Activated naive CD4-positive, alpha-beta T cell treated with anti-CD3 and anti-CD28 coated beads, Interleukin-2, amount 50 U/mL, for 24 hours (primary cell): Measurements from ENCODE around the gene RUNDC3A.
"Not testable (repeated sequence)": the region's sequence is repeated elsewhere in the genome, so short reads cannot be mapped to it uniquely, and the experiment has no call there.

ENCODE experiments used
- H3K27ac Mint-ChIP-seq: one replicate; pipeline ENCODE4 v1.8.0; 2021; ENCODE audit warnings: mild to moderate bottlenecking, mixed read lengths
- H3K27me3 Mint-ChIP-seq: one replicate; pipeline ENCODE4 v1.8.0; 2021; ENCODE audit warnings: mixed read lengths
- H3K36me3 Mint-ChIP-seq: one replicate; pipeline ENCODE4 v1.8.0; 2021; ENCODE audit warnings: mixed read lengths
- H3K4me1 Mint-ChIP-seq: one replicate; pipeline ENCODE4 v1.8.0; 2021; ENCODE audit warnings: mixed read lengths
- H3K4me3 Mint-ChIP-seq: one replicate; pipeline ENCODE4 v1.8.0; 2021; ENCODE audit warnings: mild to moderate bottlenecking, mixed read lengths
- H3K9me3 Mint-ChIP-seq: one replicate; pipeline ENCODE4 v1.8.0; 2021; ENCODE audit warnings: mixed read lengths

The RUNDC3A gene

GRCh38 chr17:44343510-44344209 is 35.3 kb downstream of the RUNDC3A start:
- Mint-ChIP-seq H3K36me3 (no peaks in the 10 kb centered on the region), H3K4me1 (peaks cover 16% of the 10 kb centered on the region), H3K27me3 (no peaks in the 10 kb centered on the region), H3K9me3 (no peaks in the 10 kb centered on the region), H3K27ac (no peak overlapping the region), H3K4me3 (no peak overlapping the region)

DNA sequence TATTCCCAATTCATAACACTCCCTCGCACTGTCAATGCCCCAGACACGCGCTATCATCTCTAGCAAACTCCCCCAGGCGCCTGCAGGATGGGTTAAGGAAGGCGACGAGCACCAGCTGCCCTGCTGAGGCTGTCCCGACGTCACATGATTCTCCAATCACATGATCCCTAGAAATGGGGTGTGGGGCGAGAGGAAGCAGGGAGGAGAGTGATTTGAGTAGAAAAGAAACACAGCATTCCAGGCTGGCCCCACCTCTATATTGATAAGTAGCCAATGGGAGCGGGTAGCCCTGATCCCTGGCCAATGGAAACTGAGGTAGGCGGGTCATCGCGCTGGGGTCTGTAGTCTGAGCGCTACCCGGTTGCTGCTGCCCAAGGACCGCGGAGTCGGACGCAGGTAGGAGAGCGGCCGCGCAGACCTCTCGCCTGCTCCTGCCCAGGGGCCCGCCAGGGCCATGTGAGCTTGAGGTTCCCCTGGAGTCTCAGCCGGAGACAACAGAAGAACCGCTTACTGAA is 36.6 kb downstream of the RUNDC3A start, which contains the start of gene GRN:
GRN (plus strand) TSS at position 364 of the 515 bp plus-strand sequence. CDS start 3,863 bp downstream, outside the sequence.
- Mint-ChIP-seq H3K27ac (peak within 1 kb of the TSS; percentile 26), H3K9me3 (no peaks in the 10 kb centered on the region), H3K36me3 (no peaks in the 10 kb centered on the region), H3K4me1 (peaks cover 16% of the 10 kb centered on the region), H3K4me3 (peak within 1 kb of the TSS; percentile 95), H3K27me3 (no peaks in the 10 kb centered on the region)

DNA sequence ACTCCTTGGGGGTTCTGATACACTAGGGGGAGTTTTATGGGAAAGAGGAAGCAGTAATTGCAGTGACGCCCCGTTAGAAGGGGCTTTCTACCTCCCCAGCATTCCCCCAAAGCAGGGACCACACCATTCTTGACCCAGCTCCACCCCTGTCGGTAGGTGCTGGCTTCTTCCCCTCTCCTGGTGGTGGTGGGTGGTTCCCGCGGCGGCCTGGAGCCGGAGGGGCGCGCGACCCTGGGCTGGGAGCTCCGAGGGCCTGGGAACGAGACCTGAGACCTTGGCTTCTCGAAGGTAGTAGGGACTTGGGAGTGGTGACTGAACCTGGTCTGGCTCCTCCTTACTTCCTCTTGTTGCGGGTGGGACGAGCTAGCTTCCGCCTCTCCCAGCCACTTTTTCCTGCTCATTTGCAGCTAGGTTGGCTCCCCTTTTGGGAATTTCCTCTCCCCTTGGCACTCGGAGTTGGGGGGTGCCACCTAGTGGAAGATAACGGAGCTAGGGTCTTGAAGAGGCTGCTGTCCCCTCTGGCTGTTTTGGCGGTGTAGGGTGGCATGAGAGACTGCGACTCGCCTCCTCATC is 37.1 kb downstream of the RUNDC3A start:
- H3K4me3 Mint-ChIP-seq, result peak overlapping the region; percentile 95

GRCh38 chr17:44346064-44346844 is 37.9 kb downstream of the RUNDC3A start:
- no peaks in the 10 kb centered on the region for H3K27me3 Mint-ChIP-seq
- H3K36me3 Mint-ChIP-seq, result no peaks in the 10 kb centered on the region
- H3K27ac Mint-ChIP-seq, result no peak overlapping the region
- H3K9me3 Mint-ChIP-seq, result no peaks in the 10 kb centered on the region
- peaks cover 16% of the 10 kb centered on the region for H3K4me1 Mint-ChIP-seq
- H3K4me3 Mint-ChIP-seq, result peak overlapping the region; percentile 95

More for the DNA sequence above, 37.1 kb downstream of the RUNDC3A start:
- Mint-ChIP-seq H3K36me3 (no peaks in the 10 kb centered on the region), H3K9me3 (no peaks in the 10 kb centered on the region), H3K27me3 (no peaks in the 10 kb centered on the region), H3K4me1 (peaks cover 16% of the 10 kb centered on the region), H3K27ac (no peak overlapping the region)

GRCh38 chr17:44347206-44348055 is 39.0 kb downstream of the RUNDC3A start:
- H3K4me3 Mint-ChIP-seq, H3K27ac Mint-ChIP-seq, H3K27me3 Mint-ChIP-seq, H3K36me3 Mint-ChIP-seq, H3K9me3 Mint-ChIP-seq: not testable (repeated sequence)
- H3K4me1 Mint-ChIP-seq, result peaks cover 16% of the 10 kb centered on the region

- Mint-ChIP-seq H3K4me3 (no peak overlapping the region), H3K27me3 (no peaks in the 10 kb centered on the region), H3K27ac (no peak overlapping the region), H3K4me1 (peaks cover 21% of the 10 kb centered on the region), H3K36me3 (peaks cover 2% of the 10 kb centered on the region), H3K9me3 (no peaks in the 10 kb centered on the region)
These were observed 40.0 kb downstream of the RUNDC3A start for GRCh38 chr17:44348234-44348987.

GRCh38 chr17:44348988-44349364 is 40.6 kb downstream of the RUNDC3A start:
- no peaks in the 10 kb centered on the region for H3K27me3 Mint-ChIP-seq
- H3K36me3 Mint-ChIP-seq, result peaks cover 2% of the 10 kb centered on the region
- H3K4me3 Mint-ChIP-seq, result no peak overlapping the region
- no peaks in the 10 kb centered on the region for H3K9me3 Mint-ChIP-seq
- H3K27ac Mint-ChIP-seq, result no peak overlapping the region
- peaks cover 21% of the 10 kb centered on the region for H3K4me1 Mint-ChIP-seq

GRCh38 chr17:44349553-44350070 is 41.2 kb downstream of the RUNDC3A start:
- H3K4me1 Mint-ChIP-seq, result peaks cover 21% of the 10 kb centered on the region
- no peak overlapping the region for H3K4me3 Mint-ChIP-seq
- H3K27ac Mint-ChIP-seq, result no peak overlapping the region
- no peaks in the 10 kb centered on the region for H3K9me3 Mint-ChIP-seq
- H3K36me3 Mint-ChIP-seq, result peaks cover 2% of the 10 kb centered on the region
- H3K27me3 Mint-ChIP-seq, result no peaks in the 10 kb centered on the region

GRCh38 chr17:44350733-44351226 is 42.4 kb downstream of the RUNDC3A start:
- Mint-ChIP-seq H3K27ac (no peak overlapping the region), H3K4me3 (no peak overlapping the region), H3K4me1 (peaks cover 11% of the 10 kb centered on the region), H3K9me3 (no peaks in the 10 kb centered on the region), H3K27me3 (no peaks in the 10 kb centered on the region), H3K36me3 (peaks cover 2% of the 10 kb centered on the region)

- no peak overlapping the region for H3K4me3 Mint-ChIP-seq
- peaks cover 5% of the 10 kb centered on the region for H3K4me1 Mint-ChIP-seq
- peaks cover 2% of the 10 kb centered on the region for H3K36me3 Mint-ChIP-seq
- H3K27me3 Mint-ChIP-seq, result no peaks in the 10 kb centered on the region
- H3K9me3 Mint-ChIP-seq, result no peaks in the 10 kb centered on the region
- H3K27ac Mint-ChIP-seq, result no peak overlapping the region
These were observed 43.1 kb downstream of the RUNDC3A start for GRCh38 chr17:44351464-44351863.

GRCh38 chr17:44351961-44352827 is 43.8 kb downstream of the RUNDC3A start:
- no peak overlapping the region for H3K27ac Mint-ChIP-seq
- peaks cover 2% of the 10 kb centered on the region for H3K36me3 Mint-ChIP-seq
- H3K9me3 Mint-ChIP-seq, result no peaks in the 10 kb centered on the region
- peak overlapping the region; percentile 36 for H3K4me3 Mint-ChIP-seq
- H3K27me3 Mint-ChIP-seq, result no peaks in the 10 kb centered on the region
- peaks cover 5% of the 10 kb centered on the region for H3K4me1 Mint-ChIP-seq

DNA sequence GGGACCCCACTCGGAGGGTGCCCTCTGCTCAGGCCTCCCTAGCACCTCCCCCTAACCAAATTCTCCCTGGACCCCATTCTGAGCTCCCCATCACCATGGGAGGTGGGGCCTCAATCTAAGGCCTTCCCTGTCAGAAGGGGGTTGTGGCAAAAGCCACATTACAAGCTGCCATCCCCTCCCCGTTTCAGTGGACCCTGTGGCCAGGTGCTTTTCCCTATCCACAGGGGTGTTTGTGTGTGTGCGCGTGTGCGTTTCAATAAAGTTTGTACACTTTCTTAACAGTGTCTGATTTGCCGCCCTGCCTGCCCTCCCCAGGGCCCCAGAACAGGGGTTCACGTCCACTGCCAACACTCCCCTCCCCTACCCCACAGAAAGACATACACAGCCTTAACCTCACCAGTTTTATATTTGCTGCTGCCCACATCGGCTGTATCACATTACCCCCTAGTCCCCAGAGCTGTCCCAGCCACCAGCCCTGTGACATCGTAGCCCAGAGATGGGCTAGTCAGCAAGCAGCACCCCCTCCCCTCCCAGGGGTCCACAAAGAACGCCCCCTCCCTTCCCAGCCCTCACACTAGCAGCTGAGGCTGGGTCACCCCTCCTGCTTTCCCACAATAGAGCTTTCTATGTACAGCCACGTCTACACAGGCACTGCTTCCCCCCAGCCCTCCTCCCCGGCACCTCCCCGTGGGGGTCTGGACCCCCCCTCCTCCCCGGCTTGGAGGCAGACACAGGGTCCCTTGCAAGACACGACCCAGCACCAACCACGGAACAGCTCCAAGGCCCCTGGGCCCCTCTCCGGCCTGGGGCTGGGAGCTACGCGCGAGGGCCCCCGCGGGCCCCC is 44.6 kb downstream of the RUNDC3A start:
- Mint-ChIP-seq H3K27ac (no peak overlapping the region), H3K27me3 (no peaks in the 10 kb centered on the region), H3K9me3 (no peaks in the 10 kb centered on the region), H3K4me1 (peaks cover 8% of the 10 kb centered on the region), H3K4me3 (peak overlapping the region; percentile 74), H3K36me3 (peaks cover 2% of the 10 kb centered on the region)
